ENCODE data around the gene ZBTB11. TPM values are rescaled to one million over a fixed set of nuclear protein-coding genes. Genes with fewer than 3 reads are reported as not detected.
"Not testable (repeated sequence)": the region's sequence is repeated elsewhere in the genome, so short reads cannot be mapped to it uniquely, and the experiment has no call there.

Gene ZBTB11
- polyA plus RNA-seq, 3 donors, result 19.3 to 23.9 (median 22.6) TPM

GRCh38 chr3:101665851-101666250 is 11.1 kb downstream of the ZBTB11 start:
- DNase-seq, result no peak

GRCh38 chr3:101665357-101665756 is 11.6 kb downstream of the ZBTB11 start:
- no peak for DNase-seq

GRCh38 chr3:101660714-101661113 is 16.2 kb downstream of the ZBTB11 start:
- DNase-seq, result no peak

- DNase-seq, result no peak
These were observed 20.3 kb downstream of the ZBTB11 start for GRCh38 chr3:101656651-101657050.

GRCh38 chr3:101646726-101647125 is 30.2 kb downstream of the ZBTB11 start:
- DNase-seq, result no peak

- no peak for DNase-seq
These were observed 32.9 kb downstream of the ZBTB11 start for GRCh38 chr3:101643861-101644613.

GRCh38 chr3:101643009-101643844 is 33.7 kb downstream of the ZBTB11 start:
- DNase-seq, result no peak

- no peak for DNase-seq
These were observed 34.5 kb downstream of the ZBTB11 start for GRCh38 chr3:101642441-101642840.

- not testable (repeated sequence) for DNase-seq
These were observed 35.4 kb downstream of the ZBTB11 start for GRCh38 chr3:101641397-101642115.

- DNase-seq, result no peak
These were observed 36.7 kb downstream of the ZBTB11 start for GRCh38 chr3:101640256-101640655.

GRCh38 chr3:101639280-101639963 is 37.5 kb downstream of the ZBTB11 start:
- no peak for DNase-seq

GRCh38 chr3:101638261-101638745 is 38.6 kb downstream of the ZBTB11 start:
- no peak for DNase-seq

- DNase-seq, result no peak
These were observed 39.5 kb downstream of the ZBTB11 start for GRCh38 chr3:101637451-101637850.

GRCh38 chr3:101635954-101636798 is 40.8 kb downstream of the ZBTB11 start:
- DNase-seq, result peak; percentile 10

GRCh38 chr3:101635345-101635744 is 41.6 kb downstream of the ZBTB11 start:
- DNase-seq, result no peak

GRCh38 chr3:101634591-101635196 is 42.2 kb downstream of the ZBTB11 start:
- no peak for DNase-seq

- DNase-seq, result no peak
These were observed 43.7 kb downstream of the ZBTB11 start for GRCh38 chr3:101633186-101633585.

- DNase-seq, result no peak
These were observed 44.3 kb downstream of the ZBTB11 start for GRCh38 chr3:101632586-101632985.

- not testable (repeated sequence) for DNase-seq
These were observed 45.0 kb downstream of the ZBTB11 start for GRCh38 chr3:101631959-101632358.

GRCh38 chr3:101631098-101631796 is 45.7 kb downstream of the ZBTB11 start:
- DNase-seq, result no peak

All from renal pelvis (tissue), 4 donors.